ENCODE results near the gene RAD23B.

RAD23B gene

DNA sequence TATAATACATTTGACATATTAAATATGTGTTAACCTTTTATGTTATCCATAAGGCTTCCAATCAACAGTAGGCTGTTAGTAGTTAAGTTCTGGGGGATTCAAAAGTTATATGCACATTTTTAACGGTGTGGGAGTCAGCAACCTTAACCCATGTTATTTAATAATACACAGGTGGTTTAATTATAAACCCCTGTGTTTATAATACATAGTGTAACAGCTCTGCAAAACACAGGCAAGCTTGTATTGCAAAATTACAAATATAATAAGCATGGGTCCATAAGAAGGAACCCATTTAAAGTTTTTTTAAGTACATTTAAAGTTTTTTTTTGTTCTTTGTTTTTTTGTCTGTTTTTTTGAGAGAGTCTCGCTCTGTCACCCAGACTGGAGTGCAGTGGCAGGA is 14.5 kb upstream of the RAD23B start:
- no peak for DNase-seq (ENCODE audit: low spot score)

DNA sequence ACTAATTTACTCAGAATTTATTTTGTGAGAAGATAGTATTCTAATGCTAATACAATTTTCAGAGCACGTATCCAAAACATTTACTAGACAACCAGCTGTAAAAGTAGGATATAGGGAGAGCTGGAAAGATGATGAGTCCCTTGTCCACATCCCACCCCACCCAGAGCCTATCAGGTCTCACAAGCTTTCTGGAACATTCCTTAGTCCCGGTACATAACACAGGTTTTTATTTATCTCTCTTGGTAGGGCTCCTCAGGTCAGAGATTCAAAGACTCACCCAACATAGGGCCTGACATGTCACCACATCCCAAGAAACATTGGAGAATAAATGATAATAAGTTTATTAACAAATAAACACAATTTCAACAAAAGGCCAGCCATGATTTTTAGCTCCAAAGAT is 13.8 kb upstream of the RAD23B start:
- no peak for DNase-seq (ENCODE audit: low spot score)

- no peak for DNase-seq (ENCODE audit: low spot score)
Observed at GRCh38 chr9:107269681-107270080, 13.4 kb upstream of the RAD23B start.

GRCh38 chr9:107270082-107270481 is 13.0 kb upstream of the RAD23B start:
- DNase-seq (ENCODE audit: low spot score): no peak

GRCh38 chr9:107270580-107270979 is 12.5 kb upstream of the RAD23B start:
- DNase-seq (ENCODE audit: low spot score): no peak

- no peak for DNase-seq (ENCODE audit: low spot score)
Observed at GRCh38 chr9:107273634-107274033, 9.4 kb upstream of the RAD23B start.

DNA sequence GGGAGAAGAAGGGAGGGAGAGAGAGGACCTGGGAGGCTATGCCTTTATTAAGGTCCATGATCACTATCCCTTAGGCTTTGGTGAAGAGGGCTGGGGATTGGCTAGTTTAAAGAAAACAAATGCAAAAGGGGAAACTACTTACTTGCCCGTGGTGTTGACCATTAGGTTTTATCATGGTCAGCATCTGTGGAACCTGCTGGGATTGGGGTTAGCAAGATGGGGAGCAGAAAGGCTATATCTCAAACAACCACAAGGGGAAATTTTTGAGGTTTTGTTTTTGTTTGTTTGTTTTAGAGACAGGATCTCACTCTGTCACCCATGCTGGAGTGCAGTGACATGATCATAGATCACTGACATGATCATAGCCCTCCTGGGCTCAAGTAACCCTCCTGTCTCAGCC is 9.0 kb upstream of the RAD23B start:
- DNase-seq (ENCODE audit: low spot score): no peak

DNA sequence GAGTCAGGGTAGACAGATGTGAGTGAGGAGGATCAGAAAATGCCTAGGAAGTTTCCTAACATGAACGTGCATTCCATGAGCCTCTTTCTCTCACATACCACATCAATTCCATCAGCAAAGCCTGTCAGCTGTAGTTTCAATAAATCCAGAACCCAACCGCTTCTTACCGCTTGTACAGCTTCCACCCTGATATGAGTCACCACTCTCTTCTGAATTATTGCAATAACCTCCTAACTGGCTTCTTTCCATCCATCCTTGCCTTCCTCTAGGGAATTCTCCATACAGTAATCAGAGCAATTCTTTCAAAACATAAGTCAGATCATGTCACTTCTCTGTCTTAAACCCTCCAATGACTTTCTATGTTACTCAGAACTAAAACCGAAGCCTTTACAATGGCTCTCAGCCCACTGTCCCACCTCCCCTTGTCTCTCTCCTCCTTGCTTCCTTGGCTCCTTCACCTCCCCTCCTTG is 8.1 kb upstream of the RAD23B start:
- peak; percentile 69 for DNase-seq (ENCODE audit: low spot score)

GRCh38 chr9:107275530-107275929 is 7.5 kb upstream of the RAD23B start:
- DNase-seq (ENCODE audit: low spot score): no peak

DNA sequence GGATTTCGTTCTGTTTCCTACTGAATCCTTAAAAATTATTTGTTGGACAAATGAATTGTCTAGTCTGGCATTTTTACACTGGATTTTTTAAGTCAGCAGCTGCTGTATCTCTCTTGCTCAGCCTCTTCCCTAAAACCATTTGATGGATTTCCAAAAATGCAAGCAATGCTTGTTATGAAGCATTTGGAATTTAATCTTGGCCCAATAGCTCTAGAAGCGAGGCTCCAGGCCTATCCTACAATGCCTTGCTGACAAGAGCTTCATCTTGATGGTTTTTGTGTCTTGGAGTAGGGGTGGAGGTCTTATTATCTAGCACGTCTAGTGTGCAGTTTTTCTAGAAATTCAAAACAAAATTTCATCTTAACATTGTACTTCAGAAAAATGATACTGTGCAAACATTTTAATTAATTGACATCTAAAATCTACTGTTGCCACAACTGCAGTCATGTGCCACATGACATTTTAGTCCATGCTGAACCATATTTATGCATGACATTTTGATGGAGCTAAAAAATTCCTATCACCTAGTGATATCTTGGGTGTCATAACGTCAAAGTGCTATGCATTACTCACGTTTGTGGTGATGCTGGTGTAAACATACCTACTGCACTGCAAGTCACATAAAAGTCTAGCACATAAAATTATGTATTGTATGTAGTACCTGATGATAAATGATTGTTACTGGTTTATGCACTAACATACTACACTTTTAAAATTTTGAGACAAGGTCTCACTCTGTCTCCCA is 5.9 kb upstream of the RAD23B start:
- DNase-seq (ENCODE audit: low spot score): no peak

DNA sequence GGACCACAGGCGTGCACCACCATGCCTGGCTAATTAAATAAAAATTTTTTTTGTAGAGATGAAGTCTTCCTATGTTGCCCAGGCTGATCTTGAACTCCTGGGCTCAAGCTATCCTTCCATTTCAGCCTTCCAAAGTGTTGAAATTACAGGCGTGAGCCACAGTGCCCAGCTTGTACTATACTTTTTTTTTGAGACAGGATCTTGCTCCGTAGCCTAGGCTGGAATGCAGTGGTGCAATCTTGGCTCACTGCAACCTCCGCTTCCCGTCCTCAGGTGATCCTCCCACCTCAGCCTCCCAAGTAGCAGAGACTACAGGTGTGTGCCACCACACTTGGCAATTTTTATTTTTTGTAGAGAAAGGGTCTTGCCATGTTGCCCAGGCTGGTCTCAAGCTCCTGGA is 5.3 kb upstream of the RAD23B start:
- DNase-seq (ENCODE audit: low spot score): no peak

DNA sequence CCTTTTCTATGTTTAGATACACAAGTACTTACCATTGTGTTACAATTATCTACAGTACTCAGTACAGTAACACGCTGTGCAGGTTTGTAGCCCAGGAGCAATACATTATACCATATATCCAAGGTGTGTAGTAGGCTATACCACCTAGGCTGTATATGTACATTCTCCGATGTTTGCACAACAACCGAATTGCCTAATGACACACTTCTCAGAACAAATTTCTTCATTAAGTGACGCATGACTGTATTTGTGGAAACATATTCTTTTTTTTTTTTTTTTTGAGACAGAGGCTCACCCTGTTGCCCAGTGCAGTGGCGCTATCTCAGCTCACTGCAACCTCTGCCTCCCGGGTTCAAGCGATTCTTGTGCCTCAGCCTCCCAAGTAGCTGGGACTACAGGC is 4.0 kb upstream of the RAD23B start:
- DNase-seq (ENCODE audit: low spot score): no peak

DNA sequence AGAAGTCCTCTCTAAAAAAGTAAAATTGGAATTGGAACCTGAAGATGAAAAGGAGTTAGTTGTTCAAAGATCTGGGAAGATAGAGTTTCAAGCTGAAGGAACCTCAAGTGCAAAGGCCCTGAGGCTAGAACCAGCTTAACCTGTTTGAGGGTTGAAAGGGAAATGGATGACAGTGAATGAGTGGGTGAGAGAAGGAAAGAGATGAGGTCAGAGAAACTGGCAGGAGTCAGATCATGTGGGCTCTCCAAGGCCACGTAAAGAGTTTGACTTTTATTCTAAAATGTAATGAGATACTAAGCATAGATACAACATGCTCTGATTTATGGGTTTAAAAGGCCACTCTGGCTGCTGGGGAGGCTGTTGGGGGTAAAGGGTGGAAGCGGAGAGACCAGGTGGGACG is 2.5 kb upstream of the RAD23B start:
- no peak for DNase-seq (ENCODE audit: low spot score)

GRCh38 chr9:107281184-107281583 is 1.9 kb upstream of the RAD23B start:
- no peak for DNase-seq (ENCODE audit: low spot score)

- DNase-seq (ENCODE audit: low spot score): no peak
Observed at GRCh38 chr9:107281922-107282667, 984 bp upstream of the RAD23B start.

DNA sequence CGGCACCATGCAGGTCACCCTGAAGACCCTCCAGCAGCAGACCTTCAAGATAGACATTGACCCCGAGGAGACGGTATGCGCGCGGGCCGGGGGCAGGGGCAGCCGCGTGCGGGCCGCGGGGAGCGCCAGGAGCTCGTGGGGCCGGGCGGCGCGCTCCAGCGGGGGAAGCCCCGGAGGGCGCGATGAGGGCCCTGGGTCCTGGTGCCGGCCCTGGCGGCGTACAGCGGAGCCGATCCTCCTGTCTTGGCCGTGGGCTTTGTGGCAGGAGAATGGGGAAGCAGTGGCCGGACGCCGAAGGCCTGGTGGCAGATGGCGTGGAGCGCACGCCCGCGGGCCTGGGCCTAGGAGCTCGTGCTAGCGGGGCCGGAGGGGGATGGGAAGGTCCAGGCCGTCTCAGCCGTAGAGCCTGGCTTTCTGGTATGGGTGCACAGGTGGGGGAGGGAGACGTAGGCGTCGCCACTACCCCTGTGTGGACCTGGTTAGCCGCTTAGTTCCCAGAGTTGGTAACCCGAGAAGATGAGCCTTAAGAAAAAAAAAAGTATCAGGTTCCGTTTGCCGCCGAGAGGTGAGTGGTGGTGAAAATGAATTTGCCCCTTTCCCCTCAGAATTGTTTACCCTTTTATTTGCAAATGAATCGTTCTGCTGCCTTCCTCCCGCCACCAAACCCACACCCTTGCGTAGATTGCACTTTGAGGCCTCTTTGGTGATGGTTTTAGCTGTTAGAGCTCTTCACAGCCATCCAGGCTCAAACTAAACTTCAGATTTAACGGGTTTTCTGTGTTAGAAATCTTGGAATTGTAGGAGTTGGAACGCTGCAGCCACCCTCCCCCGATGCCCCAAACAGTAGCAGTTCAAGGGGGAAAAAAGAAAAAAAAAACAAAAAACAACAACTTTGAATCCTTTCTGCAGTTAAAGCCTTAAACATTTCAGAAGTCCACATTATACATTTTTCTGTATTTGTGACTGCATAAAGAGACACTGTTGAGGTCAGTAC is 841 bp downstream of the RAD23B start:
- peak; percentile 50 for DNase-seq (ENCODE audit: low spot score)

DNA sequence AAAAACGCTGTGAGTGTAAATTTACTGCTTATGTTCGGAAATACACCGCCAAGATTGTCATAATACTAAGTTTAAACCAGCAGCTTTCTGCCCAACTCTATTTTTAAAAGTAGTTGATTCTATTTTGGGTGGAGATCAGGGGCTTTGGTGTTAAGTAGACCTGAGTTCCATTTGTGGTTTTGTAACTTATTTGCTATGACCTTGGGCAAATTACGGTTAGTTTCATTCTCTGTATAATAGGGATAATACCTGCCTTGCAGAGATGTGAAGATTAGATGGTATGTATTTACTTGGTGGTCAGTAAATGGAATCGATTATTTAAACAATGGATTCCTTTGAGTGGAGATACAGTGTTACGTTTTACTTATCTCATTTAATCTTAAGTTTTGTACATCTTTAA is 1.6 kb downstream of the RAD23B start:
- no peak for DNase-seq (ENCODE audit: low spot score)

- no peak for DNase-seq (ENCODE audit: low spot score)
Observed at GRCh38 chr9:107285286-107285685, 2.2 kb downstream of the RAD23B start.

DNA sequence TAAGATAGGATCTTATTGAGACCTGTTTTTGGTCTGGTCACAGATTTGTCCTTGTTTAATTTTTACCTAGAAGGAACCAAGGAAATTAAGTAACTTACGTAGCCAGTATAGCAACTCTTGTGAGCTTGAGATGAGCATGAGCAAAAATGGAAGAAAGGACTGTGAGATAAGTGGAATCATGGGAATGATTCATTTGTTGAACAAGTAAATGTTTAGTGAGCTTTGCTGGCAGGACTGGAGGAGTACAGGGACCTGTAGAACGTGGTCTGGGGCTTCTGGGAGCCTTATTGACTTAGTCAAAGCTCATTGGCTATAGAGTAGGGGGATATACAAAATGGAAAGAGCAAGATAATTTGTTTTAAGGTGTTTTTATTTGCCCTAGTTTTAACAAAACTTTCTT is 3.0 kb downstream of the RAD23B start:
- no peak for DNase-seq (ENCODE audit: low spot score)

DNA sequence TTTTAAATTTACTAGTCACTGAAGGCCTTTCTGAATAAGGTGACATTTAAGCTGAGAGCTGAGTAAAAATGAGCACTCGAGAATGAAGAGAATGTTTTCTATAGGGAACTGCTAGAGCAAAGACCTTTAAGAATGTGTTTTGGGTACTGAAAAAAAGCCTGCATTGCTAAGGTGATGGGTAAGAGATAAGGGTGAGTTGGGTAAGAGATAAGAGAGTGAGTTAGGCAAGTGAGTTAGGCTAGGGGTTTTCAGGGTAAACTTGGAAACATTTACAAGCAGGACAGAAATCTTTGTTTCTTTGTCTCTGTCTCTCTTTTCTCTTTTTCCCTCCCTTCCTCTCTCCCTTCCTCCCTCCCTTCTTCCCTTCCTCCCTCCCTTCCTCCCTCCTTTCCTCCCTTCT is 5.6 kb downstream of the RAD23B start:
- DNase-seq (ENCODE audit: low spot score): no peak

- DNase-seq (ENCODE audit: low spot score): no peak
Observed at GRCh38 chr9:107290619-107291018, 7.5 kb downstream of the RAD23B start.

- DNase-seq (ENCODE audit: low spot score): no peak
Observed at GRCh38 chr9:107292821-107293542, 9.9 kb downstream of the RAD23B start.
